Glutamatergic neuron (in vitro differentiated cells): ENCODE measurements around the gene SHISA4. TPM values are rescaled to one million over a fixed set of nuclear protein-coding genes. Genes with fewer than 3 reads are reported as not detected.

Experiments used
- DNase-seq: peaks from one replicate; pipeline ENCODE4 v3.0.0; 2022
- H3K27ac Mint-ChIP-seq: one replicate; pipeline ENCODE4 v1.8.0; 2020; ENCODE audit warnings: mild to moderate bottlenecking, mixed read lengths, inconsistent platforms; ENCODE audit not compliant: unreplicated experiment
- H3K27me3 Mint-ChIP-seq: one replicate; pipeline ENCODE4 v1.8.0; 2020; ENCODE audit warnings: mild to moderate bottlenecking, moderate library complexity, mixed read lengths, inconsistent platforms; ENCODE audit not compliant: unreplicated experiment
- H3K36me3 Mint-ChIP-seq: one replicate; pipeline ENCODE4 v1.8.0; 2020; ENCODE audit warnings: mild to moderate bottlenecking, mixed read lengths, inconsistent platforms; ENCODE audit not compliant: unreplicated experiment
- H3K4me1 Mint-ChIP-seq: one replicate; pipeline ENCODE4 v1.8.0; 2020; ENCODE audit warnings: mild to moderate bottlenecking, low read depth, mixed read lengths, inconsistent platforms; ENCODE audit not compliant: unreplicated experiment
- H3K4me3 Mint-ChIP-seq: one replicate; pipeline ENCODE4 v1.8.0; 2020; ENCODE audit warnings: mild to moderate bottlenecking, mixed read lengths, inconsistent platforms; ENCODE audit not compliant: unreplicated experiment
- H3K9me3 Mint-ChIP-seq: one replicate; pipeline ENCODE4 v1.8.0; 2020; ENCODE audit warnings: mild to moderate bottlenecking, moderate library complexity, mixed read lengths, inconsistent platforms; ENCODE audit not compliant: unreplicated experiment
- CTCF ChIP-seq: fragments of 200-600 bp; sonication (generic); IDR thresholded peaks from one replicate; pipeline ENCODE4 v1.5.0; 2021; ENCODE audit not compliant: partially characterized antibody, unreplicated experiment
- microRNA-seq: library from miRNA; unstranded; fragments of <30 nt; microRNA quantifications from one replicate; pipeline ENCODE4, GENCODE V29; 2020; ENCODE audit not compliant: unreplicated experiment
- total RNA-seq: library from RNA; stranded (reverse); fragmentation: NEBNext Ultra II Directional; extraction: Animal tissue kit (Norgen Biotek cat#: 25700); gene quantifications from one replicate; pipeline ENCODE4 v1.2.1, GENCODE V29; 2021; ENCODE audit not compliant: unreplicated experiment

Gene SHISA4
- total RNA-seq, 1 donor from 2014 or later, result 2.9 TPM

- H3K36me3 Mint-ChIP-seq, result no peaks in the 10 kb centered on the region
- peak overlapping the region; percentile 89 for H3K27ac Mint-ChIP-seq
- H3K9me3 Mint-ChIP-seq, result peaks cover 3% of the 10 kb centered on the region
- peak overlapping the region; percentile 63 for H3K4me3 Mint-ChIP-seq
- DNase-seq, result peak; percentile 69
- peaks cover 7% of the 10 kb centered on the region for H3K27me3 Mint-ChIP-seq
- peaks cover 31% of the 10 kb centered on the region for H3K4me1 Mint-ChIP-seq
- no peak for TF ChIP-seq CTCF
These were observed 52.9 kb downstream of the SHISA4 start for GRCh38 chr1:201941420-201942128.

DNA sequence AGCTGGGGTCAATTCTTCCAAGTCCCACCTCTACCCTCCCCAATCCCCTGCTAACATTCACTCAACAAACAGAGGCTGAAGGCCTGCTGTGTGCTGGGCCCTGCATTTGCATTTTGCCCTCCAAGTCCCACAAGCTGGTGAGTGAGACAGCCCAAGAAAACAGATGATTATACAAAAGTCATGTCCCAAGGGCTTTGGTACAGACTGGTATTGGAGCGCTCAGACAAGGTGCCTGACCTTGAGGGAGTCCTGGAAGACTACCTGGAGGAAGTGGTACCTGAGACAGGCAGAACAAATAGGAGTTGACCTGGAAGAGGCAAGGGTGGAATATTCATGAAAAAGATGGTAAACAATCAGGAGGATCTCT is 53.4 kb downstream of the SHISA4 start:
- no peaks in the 10 kb centered on the region for H3K36me3 Mint-ChIP-seq
- peaks cover 36% of the 10 kb centered on the region for H3K4me1 Mint-ChIP-seq
- TF ChIP-seq CTCF, result no peak
- H3K4me3 Mint-ChIP-seq, result peak overlapping the region; percentile 28
- H3K27ac Mint-ChIP-seq, result peak overlapping the region; percentile 89
- no peak for DNase-seq
- peaks cover 4% of the 10 kb centered on the region for H3K9me3 Mint-ChIP-seq
- H3K27me3 Mint-ChIP-seq, result peaks cover 7% of the 10 kb centered on the region

Small RNA genes lying within 50 kb of the gene (microRNA-seq; reads per million reads assigned to microRNA genes)
- gene MIR6739, result 0.41 reads per million

Other genes starting within 250 kb of the SHISA4 start
- gene IPO9, start 59.7 kb upstream of the SHISA4 start, total RNA-seq, result 97.8 TPM
- 0.20 TPM for gene LMOD1, start 57.6 kb downstream of the SHISA4 start, total RNA-seq
- 69.8 TPM for gene TIMM17A, start 66.6 kb downstream of the SHISA4 start, total RNA-seq
- gene RNPEP, start 93.8 kb downstream of the SHISA4 start, total RNA-seq, result 42.4 TPM
- gene ELF3, start 121.7 kb downstream of the SHISA4 start, total RNA-seq, result 0.96 TPM
- not detected for gene GPR37L1, start 234.0 kb downstream of the SHISA4 start, total RNA-seq